Adipose tissue (tissue), 3 donors: Measurements from ENCODE around the gene S100A2. TPM values are rescaled to one million over a fixed set of nuclear protein-coding genes. Genes with fewer than 3 reads are reported as not detected.
A peak's percentile ranks its signal among the peaks of the same experiment; 100 is the strongest.

Source experiments
- H3K27ac ChIP-seq: one replicate; pipeline ENCODE4 v1.5.1; 2013; ENCODE audit warnings: low read depth, low read length
- WGBS, 3 donors: extraction: QIAGEN DNeasy Blood & Tissue Kit; methylation state at CpG; one replicate each; pipeline ENCODE4 v1.1.7; 2013; 5-methylcytosine and 5-hydroxymethylcytosine counted together
- polyA plus RNA-seq, 3 donors: library from polyadenylated mRNA; stranded (reverse); fragments of 200-250 nt; gene quantifications; one replicate each; pipeline ENCODE4 v1.2.3, GENCODE V29; 2013
- donor health status: healthy with polysubstance abuse.
- donor health status: Bipolar disorder and iron deficiency.
- donor health status: healthy.

Gene S100A2
- polyA plus RNA-seq, 3 donors, result 0.52 to 4.4 (median 2.1) TPM

GRCh38 chr1:153539395-153540093, 26.1 kb downstream of the S100A2 start:
- no peak overlapping the region for H3K27ac ChIP-seq
- 63 to 94% (median 93%) methylated on average over 4 of the region's 4 CpGs for WGBS, 3 donors

GRCh38 chr1:153538315-153538821, 27.3 kb downstream of the S100A2 start:
- H3K27ac ChIP-seq, result no peak overlapping the region
- 63 to 77% (median 70%) methylated on average over 6 of the region's 6 CpGs for WGBS, 3 donors

GRCh38 chr1:153537376-153537730, 28.3 kb downstream of the S100A2 start:
- H3K27ac ChIP-seq, result no peak overlapping the region
- WGBS, 3 donors, result 95 to 98% (median 98%) methylated on average over 6 of the region's 6 CpGs

GRCh38 chr1:153536671-153537375, 28.8 kb downstream of the S100A2 start:
- peak overlapping the region; percentile 4 for H3K27ac ChIP-seq
- WGBS, 3 donors, result 71 to 93% (median 73%) methylated on average over 9 of the region's 9 CpGs

- peak overlapping the region; percentile 52 for H3K27ac ChIP-seq
- WGBS, 3 donors, result 1 to 4% (median 2%) methylated on average over 33 to 38 of the region's 38 CpGs
Measured at GRCh38 chr1:153536012-153536670, 29.5 kb downstream of the S100A2 start.

- WGBS, 3 donors, result 9 to 28% (median 11%) methylated on average over 10 to 18 of the region's 18 CpGs
- H3K27ac ChIP-seq, result peak within 1 kb of the TSS; percentile 52
Measured at GRCh38 chr1:153535242-153536011, 30.2 kb downstream of the S100A2 start, which contains the start of gene S100A6. TSS of gene S100A6 (minus strand) at chr1:153535991. CDS start at chr1:153535339, 652 bp downstream.

GRCh38 chr1:153534925-153535241, 30.8 kb downstream of the S100A2 start:
- WGBS, 3 donors, result 68 to 95% (median 75%) methylated on average over 3 of the region's 3 CpGs
- H3K27ac ChIP-seq, result no peak overlapping the region

- peak overlapping the region; percentile 40 for H3K27ac ChIP-seq
- WGBS, 3 donors, result 59 to 82% (median 75%) methylated on average over 7 of the region's 7 CpGs
Measured at GRCh38 chr1:153534226-153534924, 31.3 kb downstream of the S100A2 start.

GRCh38 chr1:153533689-153534201, 31.9 kb downstream of the S100A2 start:
- WGBS, 3 donors, result 42 to 71% (median 45%) methylated on average over 13 of the region's 13 CpGs
- H3K27ac ChIP-seq, result peak overlapping the region; percentile 40

GRCh38 chr1:153532769-153533599, 32.7 kb downstream of the S100A2 start:
- peak overlapping the region; percentile 28 for H3K27ac ChIP-seq
- WGBS, 3 donors, result 23 to 24% (median 23%) methylated on average over 34 of the region's 34 CpGs

GRCh38 chr1:153532181-153532580, 33.5 kb downstream of the S100A2 start:
- H3K27ac ChIP-seq, result no peak overlapping the region
- 74 to 87% (median 79%) methylated on average over 2 of the region's 2 CpGs for WGBS, 3 donors

GRCh38 chr1:153531638-153532037, 34.0 kb downstream of the S100A2 start:
- 89 to 97% (median 91%) methylated on average over 3 of the region's 3 CpGs for WGBS, 3 donors
- H3K27ac ChIP-seq, result no peak overlapping the region

- no peak overlapping the region for H3K27ac ChIP-seq
- 83 to 93% (median 86%) methylated on average over 5 of the region's 5 CpGs for WGBS, 3 donors
Measured at GRCh38 chr1:153527683-153528040, 38.0 kb downstream of the S100A2 start.

GRCh38 chr1:153527023-153527682, 38.5 kb downstream of the S100A2 start:
- H3K27ac ChIP-seq, result no peak overlapping the region
- WGBS, 3 donors, result 86 to 89% (median 88%) methylated on average over 8 of the region's 8 CpGs

- no peak overlapping the region for H3K27ac ChIP-seq
- WGBS, 3 donors, result 28 to 50% (median 38%) methylated on average over 8 of the region's 8 CpGs
Measured at GRCh38 chr1:153526132-153526543, 39.5 kb downstream of the S100A2 start.

GRCh38 chr1:153525088-153525728, 40.4 kb downstream of the S100A2 start:
- H3K27ac ChIP-seq, result no peak overlapping the region
- WGBS, 3 donors, result 47 to 57% (median 50%) methylated on average over 3 of the region's 3 CpGs
